NOMO-1 treated with DMSO at 0.1 percent for 48 hours (cell line): ENCODE results near the gene CERS2.

ENCODE experiments used
- DNase-seq: peaks from one replicate; lab custom pipeline; 2025; ENCODE audit not compliant: unreplicated experiment; lab: John Stamatoyannopoulos, UW

Gene CERS2, protein sequence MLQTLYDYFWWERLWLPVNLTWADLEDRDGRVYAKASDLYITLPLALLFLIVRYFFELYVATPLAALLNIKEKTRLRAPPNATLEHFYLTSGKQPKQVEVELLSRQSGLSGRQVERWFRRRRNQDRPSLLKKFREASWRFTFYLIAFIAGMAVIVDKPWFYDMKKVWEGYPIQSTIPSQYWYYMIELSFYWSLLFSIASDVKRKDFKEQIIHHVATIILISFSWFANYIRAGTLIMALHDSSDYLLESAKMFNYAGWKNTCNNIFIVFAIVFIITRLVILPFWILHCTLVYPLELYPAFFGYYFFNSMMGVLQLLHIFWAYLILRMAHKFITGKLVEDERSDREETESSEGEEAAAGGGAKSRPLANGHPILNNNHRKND

DNA sequence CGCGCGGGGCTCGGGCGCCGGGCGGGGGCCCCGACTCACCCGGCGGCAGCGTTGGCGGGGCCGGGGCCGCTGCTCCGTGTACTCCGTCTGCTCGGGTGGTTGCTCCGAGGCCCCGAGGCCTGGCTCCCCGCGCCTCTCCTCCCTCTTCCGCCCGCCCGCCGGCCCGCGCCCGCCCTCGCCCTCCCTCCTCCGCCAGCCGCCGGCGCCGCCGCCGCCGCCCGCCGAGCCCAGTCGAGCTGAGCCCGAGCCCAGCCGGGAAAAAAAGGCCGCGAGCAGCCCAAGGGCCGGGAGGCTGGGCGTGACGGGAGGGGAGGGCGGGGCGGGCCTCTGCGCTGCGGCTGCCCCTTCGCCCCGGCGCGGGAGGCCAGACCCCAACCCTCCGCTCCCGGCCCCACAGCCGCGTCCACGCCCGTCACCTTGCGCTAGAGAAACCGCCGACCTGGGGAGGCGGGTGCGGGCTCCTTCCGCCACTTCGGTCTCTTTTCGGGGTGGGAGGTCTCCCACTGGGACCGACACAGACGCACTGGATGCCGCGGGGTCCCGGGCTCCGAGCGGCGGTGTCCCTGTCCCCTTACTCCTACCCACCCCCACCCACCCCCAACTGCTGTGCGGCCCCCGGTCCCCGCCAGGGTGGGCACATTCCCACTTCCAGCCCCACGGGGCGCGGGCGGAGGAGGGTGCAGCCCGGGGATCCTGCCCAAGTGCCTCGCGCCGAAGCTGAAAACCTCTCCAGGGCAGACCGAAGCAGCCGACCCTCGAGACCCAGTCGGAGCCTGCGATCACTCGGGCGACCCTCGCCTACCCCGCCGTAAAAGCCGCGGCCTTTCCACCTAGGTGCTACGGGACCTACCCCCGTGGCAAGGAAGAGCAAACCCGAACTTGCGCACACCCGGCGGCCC is at the start of gene CERS2:
TSS of gene CERS2 (minus strand) at position 256 of the 899 bp plus-strand sequence. CDS start 5,745 bp downstream, outside the sequence.
- DNase-seq, result peak; percentile 49

DNA sequence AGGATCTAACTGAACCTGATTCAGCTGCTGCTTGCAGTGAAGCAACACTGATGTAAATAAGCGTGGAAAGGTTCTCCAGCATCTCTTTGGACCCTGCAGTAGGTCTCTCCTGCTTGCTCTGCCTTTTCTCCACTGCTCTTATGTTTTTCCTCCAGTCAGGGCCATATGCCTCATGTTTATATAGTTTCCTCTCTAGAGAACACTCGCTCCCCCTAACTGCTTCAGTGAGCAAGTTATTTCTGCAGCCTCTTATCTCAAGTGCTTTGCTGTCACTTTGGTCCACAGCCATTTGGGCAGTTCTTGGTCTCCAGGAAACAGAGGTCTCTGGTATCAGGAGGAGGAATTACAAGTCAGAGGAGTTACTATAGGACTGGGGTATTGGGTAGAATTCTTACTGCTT is 38.9 kb upstream of the CERS2 start:
- DNase-seq, result no peak

DNA sequence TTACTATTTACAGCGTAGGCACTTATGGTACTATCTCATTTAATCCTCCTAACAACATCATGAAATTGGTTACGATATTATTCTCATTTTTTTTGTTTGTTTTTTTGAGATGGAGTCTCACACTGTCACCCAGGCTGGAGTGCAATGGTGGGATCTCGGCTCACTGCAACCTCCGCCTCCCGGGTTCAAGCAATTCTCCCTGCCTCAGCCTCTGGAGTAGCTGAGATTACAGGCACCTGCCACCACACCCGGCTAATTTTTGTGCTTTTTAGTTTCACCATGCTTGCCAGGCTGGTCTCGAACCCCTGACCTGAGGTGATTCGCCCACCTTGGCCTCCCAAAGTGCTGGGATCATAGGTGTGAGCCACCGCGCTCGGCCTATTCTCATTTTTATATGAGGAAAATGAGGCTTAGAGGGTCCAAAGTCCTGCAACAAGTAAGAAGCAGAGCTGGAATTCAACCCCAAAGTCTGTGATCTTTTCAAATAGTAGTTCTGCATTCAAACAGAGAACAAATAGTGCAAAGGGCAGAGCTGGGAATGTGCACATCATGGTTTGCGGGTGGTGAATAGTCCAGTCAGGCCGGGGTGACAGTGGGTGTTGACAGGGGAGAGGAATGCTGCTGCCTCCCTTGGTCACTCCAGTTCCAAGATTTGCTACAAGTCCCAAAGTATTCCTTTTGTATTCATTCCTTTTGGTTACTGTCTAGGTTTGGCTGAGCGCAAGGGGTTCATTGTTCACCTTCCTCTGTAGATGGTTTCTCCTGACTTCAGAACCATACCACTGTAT is 38.2 kb upstream of the CERS2 start:
- DNase-seq, result no peak

DNA sequence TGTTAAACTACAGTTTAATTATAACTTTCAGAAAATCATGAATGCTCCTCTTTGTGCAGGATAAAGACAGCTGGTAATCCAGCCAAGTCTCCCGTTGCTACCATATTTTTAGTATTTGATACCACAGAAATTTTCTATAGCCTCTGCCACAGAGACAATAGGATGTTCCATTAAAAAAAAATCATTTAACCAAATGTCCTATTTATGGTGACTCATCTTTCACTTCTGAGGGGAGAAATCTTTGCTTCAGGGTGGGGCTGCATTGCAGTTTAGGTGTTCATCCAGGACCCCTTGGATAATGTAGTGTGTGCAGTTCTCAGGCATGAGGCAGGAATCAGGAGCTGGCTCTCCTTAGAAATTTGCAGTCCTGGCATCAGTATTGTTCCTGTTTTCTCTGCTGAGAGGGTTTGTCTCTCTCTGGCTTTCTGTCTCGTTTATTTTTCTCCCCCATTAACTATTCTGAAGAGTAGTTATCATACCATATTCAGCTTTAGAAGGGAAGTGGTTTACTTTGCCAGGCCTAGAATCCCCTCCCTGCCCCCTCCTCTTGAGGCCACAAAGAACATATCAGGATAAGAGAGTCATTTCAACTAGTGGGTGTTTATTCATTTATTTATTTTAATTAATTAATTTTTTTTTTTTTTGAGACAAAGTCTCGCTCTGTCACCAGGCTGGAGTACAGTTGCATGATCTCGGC is 36.7 kb upstream of the CERS2 start:
- no peak for DNase-seq

DNA sequence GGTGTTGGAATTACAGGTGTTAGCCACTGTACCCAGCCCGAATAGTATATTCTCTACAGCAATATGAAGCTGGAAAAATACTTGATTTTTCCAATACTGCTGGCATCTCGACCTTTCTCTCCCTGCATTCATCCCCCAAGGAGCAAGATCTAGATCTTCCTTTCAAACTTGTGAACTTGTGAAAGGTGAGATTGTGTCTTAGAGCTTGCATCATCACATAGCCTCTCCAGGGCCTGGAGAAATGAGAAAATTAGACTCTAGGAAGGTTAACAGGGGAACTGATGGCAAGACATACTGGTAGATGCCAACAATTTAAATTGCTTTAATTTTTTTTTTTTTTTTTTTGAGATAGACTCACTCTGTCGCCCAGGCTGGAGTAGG is 35.7 kb upstream of the CERS2 start:
- no peak for DNase-seq

DNA sequence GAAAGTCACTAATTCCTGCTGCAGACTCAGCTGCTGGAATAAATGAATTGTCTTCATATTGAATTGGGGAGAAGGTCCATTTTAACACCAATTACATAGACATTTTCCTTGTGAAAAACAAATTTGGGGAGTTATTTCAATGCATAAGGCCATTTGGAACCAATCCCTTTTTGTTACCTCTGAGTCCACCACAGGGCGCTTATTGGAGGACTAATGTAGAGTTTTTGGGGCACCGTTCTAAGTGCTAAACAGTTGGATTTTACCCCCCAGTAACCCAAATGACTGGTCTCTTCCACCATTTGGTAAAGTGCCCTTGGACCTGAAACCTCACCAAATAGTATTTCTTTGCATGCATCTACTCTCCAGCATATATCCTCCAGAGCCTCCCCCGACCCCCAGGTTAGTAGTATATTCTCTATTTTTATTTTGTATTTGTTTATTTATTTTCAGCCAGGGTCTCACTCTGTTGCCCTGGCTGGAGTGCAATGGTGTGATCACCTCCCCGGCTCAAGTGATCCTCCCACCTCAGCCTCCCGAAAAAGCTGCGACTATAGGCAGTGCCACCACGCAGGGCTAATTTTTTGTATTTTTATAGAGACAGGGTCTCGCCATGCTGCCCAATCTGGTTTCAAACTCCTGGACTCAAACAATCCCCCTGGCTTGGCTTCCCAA is 35.2 kb upstream of the CERS2 start:
- DNase-seq, result no peak

DNA sequence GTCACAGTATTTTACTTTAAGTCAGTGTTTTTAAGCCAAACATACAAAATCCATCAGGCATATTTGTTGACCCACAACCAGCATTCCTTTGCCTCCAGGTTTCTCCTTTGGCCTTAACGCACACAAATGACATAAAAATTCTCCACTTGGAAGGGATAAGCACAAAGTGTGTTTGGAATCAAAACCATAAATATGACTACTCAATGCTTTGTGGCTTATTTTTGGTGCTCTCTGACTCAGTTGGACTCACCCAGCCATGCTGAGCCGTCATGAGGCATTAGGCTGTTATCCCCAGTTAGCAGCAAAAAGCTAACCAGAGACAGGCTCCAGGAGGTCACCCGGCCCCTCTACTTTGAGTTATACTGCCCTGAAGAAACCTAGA is 34.6 kb upstream of the CERS2 start:
- DNase-seq, result no peak

DNA sequence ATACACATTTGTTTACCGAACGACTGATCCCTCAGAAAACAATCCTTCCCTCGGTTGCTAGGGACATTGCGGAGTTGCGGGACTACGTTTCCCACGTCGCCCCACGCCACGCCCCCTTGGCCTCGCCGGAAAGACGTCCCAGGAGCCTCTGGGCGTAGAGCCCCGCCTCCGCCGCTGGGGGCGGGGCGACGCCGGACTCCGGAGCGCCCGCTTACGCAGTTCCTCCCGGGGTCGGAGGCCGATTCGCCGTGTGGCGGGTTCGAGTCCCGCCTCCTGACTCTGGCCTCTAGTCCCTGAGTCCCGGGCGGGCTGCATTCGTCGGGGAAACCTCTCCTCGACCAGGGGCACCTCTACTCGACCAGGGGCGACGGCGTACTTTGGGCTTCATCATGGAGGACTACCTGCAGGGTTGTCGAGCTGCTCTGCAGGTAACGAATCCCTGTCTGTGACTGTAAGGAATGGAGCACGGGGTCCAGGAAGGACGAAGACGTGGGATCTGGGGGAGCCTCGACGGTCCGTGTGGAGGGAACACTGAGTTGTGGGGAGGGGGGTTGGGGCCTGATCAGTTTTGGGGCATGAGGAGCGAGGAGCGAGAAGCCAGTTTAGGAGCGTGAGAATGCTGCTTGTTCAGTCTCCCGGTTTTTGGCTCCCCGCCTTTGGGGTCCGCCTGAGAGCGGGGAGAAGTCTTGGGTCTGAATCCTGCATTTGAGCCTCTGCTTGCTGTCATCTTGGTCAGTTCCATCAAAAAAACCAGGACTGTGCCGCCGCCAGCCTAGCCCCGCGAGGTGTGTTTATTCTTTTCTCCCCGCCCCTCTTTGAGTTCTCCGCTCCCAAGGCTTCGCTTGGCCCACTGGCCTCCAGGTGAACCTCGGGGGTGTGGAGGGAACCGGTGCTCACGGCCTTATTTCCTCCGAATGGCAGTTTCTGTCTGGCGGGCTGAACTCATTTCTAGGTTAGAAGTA is 33.9 kb upstream of the CERS2 start, which contains the start of gene PRUNE1:
TSS of gene PRUNE1 (plus strand) at position 206 of the 962 bp plus-strand sequence. CDS start at position 390, 184 bp downstream.
- peak; percentile 90 for DNase-seq

DNA sequence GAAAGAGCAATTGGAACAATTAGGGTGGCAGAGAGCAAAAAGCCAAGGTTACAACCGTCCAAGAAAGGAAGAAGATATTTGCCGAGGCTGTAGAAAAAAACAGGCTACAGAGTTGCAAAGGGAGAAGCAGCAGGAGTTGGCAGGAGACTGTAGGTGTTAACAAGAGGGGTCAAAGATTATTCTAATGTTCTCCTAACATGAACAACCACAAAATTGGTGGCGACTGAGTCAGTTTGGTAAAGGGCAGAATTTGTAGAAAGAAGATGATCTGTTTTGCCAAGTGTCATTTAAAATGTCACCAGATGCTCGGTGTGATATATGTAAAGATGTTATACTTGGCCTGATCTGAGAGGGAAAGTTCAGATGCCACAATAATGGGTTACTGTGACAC is 33.2 kb upstream of the CERS2 start:
- DNase-seq, result no peak

DNA sequence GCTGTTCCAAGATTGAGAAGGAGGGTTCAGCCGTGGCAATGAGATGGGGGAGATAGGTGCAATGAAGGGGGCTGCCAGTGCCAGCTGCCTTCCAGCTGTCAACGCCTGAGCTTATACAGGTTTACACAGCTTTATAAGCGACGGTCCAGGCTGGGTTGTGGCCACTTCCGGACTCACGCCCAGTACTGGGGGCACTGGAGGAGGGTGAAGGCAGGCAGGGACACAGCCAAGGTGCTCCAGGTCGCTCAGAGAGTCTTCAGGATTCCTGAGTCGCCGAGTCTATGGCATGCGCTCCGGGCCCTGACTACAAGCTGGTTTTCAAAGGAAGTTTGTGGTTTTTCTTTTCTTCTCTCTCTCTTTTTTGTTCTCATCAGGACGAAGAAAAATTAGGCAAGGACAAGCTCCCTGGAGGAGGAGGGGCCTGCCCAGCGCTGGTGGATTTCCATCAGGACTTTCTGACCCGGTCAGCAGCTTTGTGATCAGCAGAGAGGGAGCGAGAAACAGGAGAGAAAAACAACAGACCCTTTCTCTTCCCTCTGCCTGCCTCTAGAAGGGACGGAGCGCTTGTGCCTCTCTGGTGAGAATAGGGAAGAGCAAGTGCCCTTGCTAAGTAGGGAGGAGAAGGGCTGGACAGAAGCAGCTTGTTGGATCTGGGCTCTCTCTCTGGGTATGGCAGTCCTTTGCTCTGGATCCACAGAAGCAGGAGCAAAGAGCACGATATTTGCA is 31.9 kb upstream of the CERS2 start, which contains the start of gene MINDY1:
TSS of gene MINDY1 (minus strand) at position 576 of the 726 bp plus-strand sequence. CDS start 4,285 bp downstream, outside the sequence.
- peak; percentile 88 for DNase-seq

DNA sequence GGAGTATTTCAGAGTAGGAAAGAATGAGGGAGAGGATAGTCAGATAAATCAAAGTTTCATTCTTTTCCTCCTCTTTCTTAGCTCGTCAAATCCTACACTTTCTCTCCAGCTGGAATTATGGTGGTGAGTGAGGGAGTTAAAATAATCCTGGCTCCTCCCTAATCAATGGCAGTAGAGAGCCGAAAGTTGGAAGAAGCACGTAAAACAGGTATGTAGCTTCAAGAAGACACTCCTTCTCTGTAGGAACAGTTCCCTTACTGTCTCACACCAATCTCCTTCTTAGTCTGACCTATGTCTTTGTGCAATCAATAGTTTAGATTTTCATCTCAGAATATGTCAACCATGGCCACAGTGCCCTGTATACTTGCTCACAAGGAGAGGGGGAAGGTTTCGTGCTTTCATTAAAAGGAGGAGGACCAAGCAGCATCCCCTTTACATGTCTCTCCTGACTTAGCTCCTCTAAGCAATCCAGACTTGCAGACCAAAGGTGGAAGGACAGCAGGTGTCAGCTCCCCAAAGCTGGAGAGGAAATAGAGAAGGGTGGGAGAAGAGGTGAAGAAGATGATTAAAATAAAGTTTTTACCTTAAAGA is 31.2 kb upstream of the CERS2 start:
- no peak for DNase-seq

DNA sequence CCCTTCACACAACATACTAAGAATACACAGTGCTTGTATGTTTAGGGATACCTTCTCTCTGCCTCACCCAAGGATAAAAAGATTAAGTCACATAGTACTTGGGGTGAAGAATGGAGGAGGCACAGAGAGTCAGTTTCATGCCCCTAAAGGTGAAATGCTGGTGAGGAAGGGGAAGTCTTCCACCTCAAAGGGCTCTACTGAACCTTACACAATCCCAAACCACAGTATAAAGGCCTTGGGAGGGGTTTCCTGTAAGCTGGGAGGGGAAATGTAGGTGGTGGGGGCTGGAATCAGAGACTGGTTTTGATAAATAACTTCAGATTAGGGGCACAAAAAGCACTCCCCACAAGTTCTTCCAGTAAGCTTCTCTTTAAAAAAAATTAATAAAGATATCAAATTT is 28.5 kb upstream of the CERS2 start:
- DNase-seq, result peak; percentile 68

DNA sequence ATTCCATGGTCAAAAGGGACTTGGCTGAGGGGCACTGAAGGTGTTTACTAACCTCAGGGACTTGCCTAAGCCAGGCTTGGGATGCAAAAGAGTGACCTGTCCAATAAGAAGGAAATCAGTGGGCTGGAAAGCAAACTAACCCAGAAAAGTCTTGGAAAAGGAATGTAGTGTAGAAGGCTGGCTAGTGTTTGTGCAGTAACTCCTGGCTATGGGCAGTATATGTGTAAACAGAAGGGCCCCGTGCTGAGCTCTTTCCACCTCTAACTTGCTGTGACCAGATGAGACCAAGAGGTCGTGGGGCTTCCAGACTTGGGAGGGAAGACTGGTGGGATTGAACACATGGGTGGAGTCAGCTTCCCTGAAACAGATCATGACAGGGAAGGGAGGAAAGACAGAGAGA is 28.0 kb upstream of the CERS2 start:
- no peak for DNase-seq

DNA sequence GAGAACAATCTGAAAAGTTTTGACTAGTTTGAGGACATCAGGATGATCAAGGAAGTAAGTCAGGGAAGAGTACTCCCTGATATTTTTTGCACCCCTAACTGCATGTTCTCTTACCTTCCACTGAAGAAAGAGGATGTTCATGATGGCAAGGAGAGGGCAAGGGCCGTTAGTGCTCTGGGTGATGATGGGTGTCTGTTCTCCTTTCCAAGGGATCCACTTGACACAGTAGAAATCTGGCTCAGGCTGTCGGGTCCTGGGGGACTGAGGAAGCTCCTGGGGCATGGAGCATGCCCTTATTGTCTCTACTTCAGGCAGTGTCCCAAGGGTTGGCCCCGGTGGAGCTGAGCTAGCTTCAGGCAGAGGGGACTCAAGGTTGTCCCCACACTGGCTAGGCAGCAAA is 27.4 kb upstream of the CERS2 start:
- peak; percentile 38 for DNase-seq

DNA sequence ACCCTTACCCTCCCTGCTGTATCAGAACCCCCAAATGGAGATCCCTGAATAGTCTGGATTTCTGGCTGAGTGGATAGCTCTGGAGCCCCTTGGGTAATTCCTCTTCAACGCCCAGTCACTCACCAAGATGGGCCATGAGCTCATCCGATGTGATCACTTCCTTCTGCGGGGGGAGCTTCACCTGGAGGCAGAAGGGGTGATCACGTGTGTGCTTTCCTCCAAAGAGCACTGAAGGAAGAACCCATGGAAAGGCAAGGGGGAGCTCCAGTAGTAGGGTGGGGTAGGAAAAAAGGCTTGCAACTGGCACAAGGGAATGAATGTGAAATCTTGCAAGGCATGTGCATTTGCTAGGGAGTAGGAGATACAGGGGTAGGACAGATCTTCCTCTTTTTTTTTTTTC is 27.0 kb upstream of the CERS2 start:
- peak; percentile 38 for DNase-seq

DNA sequence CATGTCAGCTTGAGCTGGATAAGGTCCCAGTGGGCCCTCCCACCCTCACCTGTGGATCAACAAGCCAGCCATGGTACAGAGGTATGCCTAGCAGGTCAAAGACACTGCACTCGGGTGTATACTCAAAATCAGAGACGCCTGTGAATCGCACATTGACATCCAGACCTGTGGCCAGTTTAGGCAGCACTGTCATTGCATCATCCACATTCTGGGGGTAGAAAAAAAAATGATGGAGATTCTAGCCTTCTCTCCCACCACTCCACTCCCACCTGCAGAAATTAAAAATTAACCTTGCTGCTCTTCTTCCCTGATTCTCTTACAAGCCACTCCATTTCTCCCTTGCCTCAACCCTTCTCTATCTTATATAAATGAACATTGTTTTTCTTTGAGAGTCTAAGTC is 25.8 kb upstream of the CERS2 start:
- DNase-seq, result no peak

DNA sequence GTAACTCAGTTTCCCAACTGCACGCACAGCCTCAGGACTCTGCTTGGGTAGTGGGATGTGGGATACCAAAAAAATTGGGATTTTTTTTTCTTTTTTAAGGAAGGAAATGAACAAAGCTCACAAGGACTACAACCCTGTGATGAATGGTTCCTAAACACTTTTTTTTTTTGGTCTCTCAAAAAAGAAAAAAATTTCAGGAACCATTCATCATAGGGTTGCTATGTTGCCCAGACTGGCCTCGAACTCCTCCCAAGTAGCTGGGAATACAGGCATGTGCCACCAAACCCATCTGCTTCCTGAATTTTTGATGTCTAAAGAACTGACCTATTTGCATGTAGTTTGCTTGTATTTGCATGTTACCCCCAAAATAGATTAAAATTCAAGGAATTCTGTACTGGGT is 25.3 kb upstream of the CERS2 start:
- DNase-seq, result no peak
